Loucy (cell line): ENCODE measurements around the gene LOXL4.

Experiments
- H2AFZ ChIP-seq: fragments of 200-600 bp; sonication (generic); 2 replicates; pipeline ENCODE4 v1.6.0; 2016; ENCODE audit warnings: antibody characterized with exemption, mild to moderate bottlenecking, low read length, moderate library complexity
- H3F3A ChIP-seq: fragments of 200-600 bp; 2 replicates; pipeline ENCODE4 v1.6.0; 2016; ENCODE audit warnings: antibody characterized with exemption, low read depth, mild to moderate bottlenecking
- H3K27me3 ChIP-seq: fragments of 200-600 bp; sonication (generic); 2 replicates; pipeline ENCODE4 v1.6.1; 2014; ENCODE audit warnings: low read length, mild to moderate bottlenecking; ENCODE audit not compliant: insufficient read depth, poor library complexity, severe bottlenecking
- H3K36me3 ChIP-seq: fragments of 200-600 bp; sonication (generic); 2 replicates; pipeline ENCODE4 v1.6.1; 2016; ENCODE audit warnings: low read length; ENCODE audit not compliant: insufficient read depth
- H3K4me1 ChIP-seq: fragments of 200-600 bp; sonication (generic); 2 replicates; pipeline ENCODE4 v1.5.1; 2014; ENCODE audit warnings: low read length, mild to moderate bottlenecking; ENCODE audit not compliant: insufficient read depth, poor library complexity, severe bottlenecking
- H3K4me2 ChIP-seq: fragments of 200-600 bp; sonication (generic); 2 replicates; pipeline ENCODE4 v1.6.0; 2014; ENCODE audit warnings: antibody characterized with exemption, low read length, low read depth, mild to moderate bottlenecking; ENCODE audit not compliant: poor library complexity, severe bottlenecking
- H3K4me3 ChIP-seq: fragments of 200-600 bp; sonication (generic); 2 replicates; pipeline ENCODE4 v1.5.1; 2014; ENCODE audit warnings: low read length, mild to moderate bottlenecking, mixed read lengths; ENCODE audit not compliant: poor library complexity, severe bottlenecking
- H3K79me2 ChIP-seq: fragments of 200-600 bp; sonication (generic); 2 replicates; pipeline ENCODE4 v1.6.1; 2014; ENCODE audit warnings: low read length; ENCODE audit not compliant: insufficient read depth
- H3K9ac ChIP-seq: fragments of 200-600 bp; sonication (generic); 2 replicates; pipeline ENCODE4 v1.6.0; 2014; ENCODE audit warnings: mild to moderate bottlenecking, low read depth, low read length, moderate library complexity; ENCODE audit not compliant: poor library complexity, severe bottlenecking
- H3K9me2 ChIP-seq: fragments of 200-600 bp; sonication (generic); replicated peaks from 2 replicates; pipeline ENCODE4 v1.6.1; 2016; ENCODE audit warnings: low read depth, low read length, mixed read lengths
- H3K9me3 ChIP-seq: fragments of 200-600 bp; sonication (generic); 2 replicates; pipeline ENCODE4 v1.6.1; 2014; ENCODE audit warnings: mild to moderate bottlenecking, antibody characterized with exemption, low read length, low read depth; ENCODE audit not compliant: insufficient read depth
- H4K20me1 ChIP-seq: fragments of 200-600 bp; sonication (generic); 2 replicates; pipeline ENCODE4 v1.6.0; 2014; ENCODE audit warnings: antibody characterized with exemption, low read length, mild to moderate bottlenecking; ENCODE audit not compliant: insufficient read depth, poor library complexity, severe bottlenecking
- EZH2phosphoT487 ChIP-seq: fragments of 200-600 bp; IDR thresholded peaks from 2 replicates; pipeline ENCODE4 v1.6.1; 2018; ENCODE audit warnings: antibody characterized with exemption, mild to moderate bottlenecking, moderate library complexity, borderline replicate concordance
- TF ChIP-seq, protein P1 (sequence below): fragments of 200-600 bp; sonication (generic); conservative IDR thresholded peaks from 2 replicates; pipeline ENCODE4 v1.5.1; 2014; ENCODE audit warnings: mild to moderate bottlenecking, antibody characterized with exemption, low read length

LOXL4 gene

DNA sequence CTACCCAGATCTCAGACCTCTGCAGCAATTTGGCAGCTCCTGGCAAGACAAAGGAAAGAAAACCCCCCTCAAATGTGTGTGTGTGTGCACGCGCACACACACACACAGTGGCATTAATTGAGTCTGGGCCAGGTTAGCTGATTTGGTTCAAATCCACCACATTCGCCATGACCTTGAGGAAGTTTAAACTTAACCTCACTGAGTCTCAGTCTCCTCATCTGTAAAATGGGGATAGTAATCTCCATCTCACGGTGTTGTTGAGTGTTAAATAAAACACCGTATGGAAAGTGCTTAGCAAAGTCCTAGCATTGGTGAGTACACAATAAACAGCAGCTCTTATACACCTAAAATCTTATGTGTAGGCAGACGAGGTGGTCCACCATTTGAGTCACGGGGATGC lies 4.9 kb downstream of the LOXL4 start:
- H4K20me1 ChIP-seq: no peaks in the 10 kb centered on the region
- TF ChIP-seq, protein P1, sequence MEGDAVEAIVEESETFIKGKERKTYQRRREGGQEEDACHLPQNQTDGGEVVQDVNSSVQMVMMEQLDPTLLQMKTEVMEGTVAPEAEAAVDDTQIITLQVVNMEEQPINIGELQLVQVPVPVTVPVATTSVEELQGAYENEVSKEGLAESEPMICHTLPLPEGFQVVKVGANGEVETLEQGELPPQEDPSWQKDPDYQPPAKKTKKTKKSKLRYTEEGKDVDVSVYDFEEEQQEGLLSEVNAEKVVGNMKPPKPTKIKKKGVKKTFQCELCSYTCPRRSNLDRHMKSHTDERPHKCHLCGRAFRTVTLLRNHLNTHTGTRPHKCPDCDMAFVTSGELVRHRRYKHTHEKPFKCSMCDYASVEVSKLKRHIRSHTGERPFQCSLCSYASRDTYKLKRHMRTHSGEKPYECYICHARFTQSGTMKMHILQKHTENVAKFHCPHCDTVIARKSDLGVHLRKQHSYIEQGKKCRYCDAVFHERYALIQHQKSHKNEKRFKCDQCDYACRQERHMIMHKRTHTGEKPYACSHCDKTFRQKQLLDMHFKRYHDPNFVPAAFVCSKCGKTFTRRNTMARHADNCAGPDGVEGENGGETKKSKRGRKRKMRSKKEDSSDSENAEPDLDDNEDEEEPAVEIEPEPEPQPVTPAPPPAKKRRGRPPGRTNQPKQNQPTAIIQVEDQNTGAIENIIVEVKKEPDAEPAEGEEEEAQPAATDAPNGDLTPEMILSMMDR: no peak
- TF ChIP-seq EZH2phosphoT487: no peak

DNA sequence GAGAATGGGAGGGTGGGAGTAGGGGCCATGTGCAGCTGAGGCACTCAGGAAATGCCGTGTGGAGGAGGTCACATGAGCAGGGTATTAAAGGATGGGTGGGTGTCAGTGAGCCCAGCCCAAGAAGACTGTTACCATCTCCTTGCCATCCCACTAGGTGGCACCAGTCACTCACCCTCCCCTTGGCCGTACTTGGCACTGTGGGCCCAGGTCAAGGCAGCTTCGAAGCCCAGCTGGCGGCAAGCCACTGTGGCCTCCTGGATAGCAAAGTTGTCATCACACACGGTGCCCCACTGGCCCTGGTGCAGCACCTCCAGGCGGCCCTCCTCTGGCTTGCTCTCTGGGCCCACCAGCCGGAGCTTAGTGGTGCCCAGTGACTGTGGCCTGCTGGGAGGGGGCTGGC lies 5.4 kb downstream of the LOXL4 start:
- Histone ChIP-seq H3K79me2 (no peaks in the 10 kb centered on the region), H3K4me1 (peaks cover 11% of the 10 kb centered on the region), H3K9me3 (no peaks in the 10 kb centered on the region), H3K27me3 (no peaks in the 10 kb centered on the region), H2AFZ (no peak overlapping the region), H3F3A (no peaks in the 10 kb centered on the region), H3K4me2 (no peak overlapping the region), H4K20me1 (no peaks in the 10 kb centered on the region), H3K36me3 (no peaks in the 10 kb centered on the region), H3K9ac (no peak overlapping the region), H3K4me3 (no peak overlapping the region), H3K9me2 (no peaks in the 10 kb centered on the region)
- TF ChIP-seq, protein P1: peak; percentile 70
- no peak for TF ChIP-seq EZH2phosphoT487

More for the DNA sequence above, 4.9 kb downstream of the LOXL4 start:
- H3K9ac ChIP-seq: no peak overlapping the region
- no peaks in the 10 kb centered on the region for H3K9me2 ChIP-seq
- H3K9me3 ChIP-seq: no peaks in the 10 kb centered on the region
- no peak overlapping the region for H3K4me3 ChIP-seq
- no peaks in the 10 kb centered on the region for H3K36me3 ChIP-seq
- H3K27me3 ChIP-seq: no peaks in the 10 kb centered on the region
- peaks cover 11% of the 10 kb centered on the region for H3K4me1 ChIP-seq
- H3K4me2 ChIP-seq: no peak overlapping the region
- no peaks in the 10 kb centered on the region for H3K79me2 ChIP-seq
- no peak overlapping the region for H2AFZ ChIP-seq
- no peaks in the 10 kb centered on the region for H3F3A ChIP-seq

DNA sequence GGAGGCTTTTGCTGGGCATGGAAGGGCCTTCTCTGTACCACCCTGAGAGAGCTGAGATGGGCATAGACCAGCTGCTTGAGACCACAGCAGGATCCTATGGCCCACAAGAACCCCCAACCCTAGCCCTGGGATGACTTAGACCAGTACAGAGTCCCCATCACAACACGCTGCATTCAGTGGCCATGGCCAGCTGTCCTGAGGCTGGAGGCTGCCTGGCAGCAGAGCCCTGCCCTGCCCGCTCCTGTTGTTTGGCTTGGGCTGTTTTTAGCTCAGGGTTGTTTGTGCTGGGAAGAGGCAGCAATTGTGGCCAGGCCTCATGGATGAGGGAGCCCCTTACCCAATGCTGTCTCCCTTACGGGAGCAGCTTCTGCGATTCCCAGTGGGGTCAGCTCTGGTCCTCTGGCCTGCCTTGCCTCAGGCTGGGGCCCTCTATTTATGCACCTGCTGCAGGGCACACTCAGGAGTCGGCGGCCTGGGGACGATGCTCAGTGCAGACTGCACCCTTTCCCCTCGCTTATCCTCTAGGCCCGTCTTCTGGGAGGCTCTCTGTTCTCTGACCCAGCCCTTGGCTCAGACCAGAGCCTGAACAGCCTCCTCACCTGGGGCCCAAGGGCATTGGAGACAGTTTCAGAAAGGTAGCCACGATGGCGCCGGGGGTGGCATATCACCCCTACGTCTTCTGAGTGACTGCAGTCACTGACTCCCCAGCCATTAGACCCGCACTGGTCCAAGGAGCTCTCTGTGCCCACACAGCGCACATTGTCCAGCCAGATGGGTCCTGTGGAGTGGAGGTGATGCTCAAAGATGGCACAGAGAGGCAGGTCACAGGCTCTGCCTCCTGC lies 6.3 kb downstream of the LOXL4 start:
- H3K9me3 ChIP-seq: no peaks in the 10 kb centered on the region
- no peaks in the 10 kb centered on the region for H3F3A ChIP-seq
- TF ChIP-seq, protein P1: no peak
- TF ChIP-seq EZH2phosphoT487: no peak
- no peaks in the 10 kb centered on the region for H4K20me1 ChIP-seq
- no peaks in the 10 kb centered on the region for H3K27me3 ChIP-seq
- H3K4me1 ChIP-seq: peaks cover 11% of the 10 kb centered on the region
- H2AFZ ChIP-seq: no peak overlapping the region
- H3K4me2 ChIP-seq: no peak overlapping the region
- no peaks in the 10 kb centered on the region for H3K36me3 ChIP-seq
- no peak overlapping the region for H3K9ac ChIP-seq
- no peaks in the 10 kb centered on the region for H3K79me2 ChIP-seq
- H3K4me3 ChIP-seq: no peak overlapping the region
- H3K9me2 ChIP-seq: no peaks in the 10 kb centered on the region
